ENCODE results near the gene NDOR1. TPM values are rescaled to one million over a fixed set of nuclear protein-coding genes. Genes with fewer than 3 reads are reported as not detected.
A peak's percentile ranks its signal among the peaks of the same experiment; 100 is the strongest.
"Not testable (repeated sequence)": the region's sequence is repeated elsewhere in the genome, so short reads cannot be mapped to it uniquely, and the experiment has no call there.

The NDOR1 gene
- total RNA-seq, 1 donor from 2014 or later = 3.0 TPM

DNA sequence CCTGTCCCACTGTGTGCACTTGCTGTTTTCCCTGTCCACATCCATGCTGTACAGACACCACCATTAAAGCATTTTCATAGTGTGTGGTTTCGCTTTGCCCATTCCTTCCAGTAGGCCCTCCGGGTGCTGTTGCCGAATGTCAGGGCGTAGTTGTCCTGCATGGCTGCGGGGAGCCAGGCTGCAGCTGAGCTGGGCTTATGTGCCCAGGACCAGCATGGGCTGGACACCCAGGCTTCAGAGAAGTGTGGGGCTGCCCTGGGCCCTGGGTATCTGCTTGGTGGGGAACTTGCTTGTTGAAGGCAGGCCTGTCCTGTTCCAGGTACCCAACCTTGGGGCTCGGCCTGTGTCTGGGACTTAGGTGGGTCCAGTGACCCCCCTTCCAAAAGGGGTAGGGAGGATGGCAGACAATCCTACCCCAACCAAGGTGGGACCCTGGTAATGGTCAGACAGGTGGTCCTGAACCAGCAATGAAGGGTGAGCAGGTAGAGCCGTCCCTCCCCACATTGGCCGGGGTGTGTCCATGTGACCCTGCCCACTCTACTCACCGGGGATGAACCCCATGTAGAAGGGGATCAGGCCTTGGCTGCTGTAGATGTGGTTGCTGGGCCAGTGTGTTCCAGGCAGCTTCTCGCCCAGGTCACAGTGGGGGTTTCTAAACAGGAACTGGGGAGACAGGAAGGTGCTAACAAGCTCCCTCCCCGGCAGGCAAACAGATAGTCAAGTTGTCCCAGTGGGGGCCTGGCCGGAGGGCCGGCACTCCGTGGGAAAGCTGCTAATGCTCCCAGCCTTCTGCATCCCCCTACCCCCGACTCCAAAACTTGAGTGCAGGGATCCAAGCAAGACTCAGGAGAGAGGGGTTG lies 38.4 kb downstream of the NDOR1 start:
- DNase-seq = no peak

DNA sequence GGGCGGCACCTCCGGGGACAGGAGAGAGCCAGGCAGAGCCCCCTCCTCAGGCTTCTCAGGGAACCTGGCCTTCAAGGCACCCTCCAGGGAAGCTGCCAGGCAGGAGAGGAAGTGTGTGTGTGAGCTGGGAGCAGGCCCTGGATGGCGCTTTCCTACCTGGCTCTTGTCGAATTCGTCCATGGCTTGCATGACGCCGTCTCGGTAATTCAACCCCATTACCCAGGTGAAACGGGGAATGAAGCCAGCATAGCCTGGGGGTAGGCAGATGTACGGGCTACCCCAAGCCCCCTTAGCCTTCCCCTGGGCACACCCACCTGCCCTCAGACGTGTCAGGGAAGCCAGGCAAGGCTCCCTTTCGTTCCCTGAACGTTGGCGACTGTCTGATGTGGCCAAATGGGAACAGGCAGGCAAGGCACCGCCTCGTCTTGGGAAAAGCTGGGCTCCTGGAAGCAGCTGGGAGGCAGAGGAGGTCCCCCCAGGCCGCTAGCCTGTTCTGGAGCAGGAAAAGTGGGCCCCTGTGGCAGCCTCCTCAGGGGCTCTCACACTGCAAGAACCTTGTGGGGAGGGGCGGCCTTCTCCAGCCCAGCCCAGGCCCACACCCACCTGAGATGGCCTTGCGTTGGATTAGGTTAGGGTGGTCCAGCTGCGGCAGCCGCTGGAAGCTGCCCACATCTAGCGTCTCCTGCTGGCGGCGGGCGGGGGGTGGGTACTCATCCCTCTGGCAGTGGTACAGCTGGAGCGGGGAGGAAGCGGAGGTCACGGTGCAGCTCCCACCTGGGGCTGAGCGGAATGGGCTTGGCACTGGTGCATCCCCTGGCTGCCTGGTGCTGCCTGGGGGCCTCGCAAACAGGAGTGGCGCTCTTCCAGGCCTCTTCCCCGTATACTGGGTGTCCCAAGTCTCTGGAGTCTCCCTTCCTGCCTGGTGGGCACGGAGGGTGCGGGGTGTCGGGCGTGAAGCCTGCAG lies 39.3 kb downstream of the NDOR1 start:
- no peak for DNase-seq

- no peak for DNase-seq
These were observed 40.2 kb downstream of the NDOR1 start for GRCh38 chr9:137245450-137246421.

DNA sequence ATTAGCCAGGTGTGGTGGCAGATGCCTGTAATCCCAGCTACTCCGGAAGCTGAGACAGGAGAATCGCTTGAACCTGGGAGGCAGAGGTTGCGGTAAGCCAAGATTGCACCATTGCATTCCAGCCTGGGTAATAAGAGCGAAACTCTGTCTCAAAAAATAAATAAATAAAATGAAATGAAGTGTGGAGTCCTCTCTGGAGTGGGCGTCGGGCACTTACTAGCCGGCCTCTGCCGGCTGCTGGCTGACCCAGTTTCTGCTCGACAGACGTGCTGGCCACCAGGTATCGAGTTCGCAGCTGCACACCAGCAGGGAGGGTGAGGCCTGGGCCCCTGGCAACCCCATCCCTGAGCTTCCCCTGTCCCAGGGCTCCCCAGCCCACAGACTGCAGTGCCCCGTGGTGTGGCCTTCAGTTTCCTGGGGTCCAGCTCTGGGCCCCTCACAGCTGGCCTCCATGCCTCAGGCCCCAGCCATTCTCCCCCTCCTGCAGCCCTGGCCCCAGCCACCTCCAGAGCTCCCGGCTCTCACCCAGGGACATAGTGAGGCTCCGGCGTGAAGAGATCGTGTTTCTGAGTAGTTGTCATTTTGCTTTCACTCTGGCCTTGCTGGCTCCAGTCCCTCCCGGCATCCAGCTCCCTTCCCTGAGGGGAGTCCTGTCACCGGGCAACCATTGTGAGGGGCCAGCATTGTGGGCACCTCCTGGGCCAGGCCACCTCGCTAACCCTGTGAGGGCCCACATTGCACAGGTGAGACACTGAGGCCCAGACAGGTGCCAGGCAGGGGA lies 41.8 kb downstream of the NDOR1 start:
- DNase-seq = no peak

- DNase-seq = no peak
These were observed 42.3 kb downstream of the NDOR1 start for GRCh38 chr9:137247916-137248175.

DNA sequence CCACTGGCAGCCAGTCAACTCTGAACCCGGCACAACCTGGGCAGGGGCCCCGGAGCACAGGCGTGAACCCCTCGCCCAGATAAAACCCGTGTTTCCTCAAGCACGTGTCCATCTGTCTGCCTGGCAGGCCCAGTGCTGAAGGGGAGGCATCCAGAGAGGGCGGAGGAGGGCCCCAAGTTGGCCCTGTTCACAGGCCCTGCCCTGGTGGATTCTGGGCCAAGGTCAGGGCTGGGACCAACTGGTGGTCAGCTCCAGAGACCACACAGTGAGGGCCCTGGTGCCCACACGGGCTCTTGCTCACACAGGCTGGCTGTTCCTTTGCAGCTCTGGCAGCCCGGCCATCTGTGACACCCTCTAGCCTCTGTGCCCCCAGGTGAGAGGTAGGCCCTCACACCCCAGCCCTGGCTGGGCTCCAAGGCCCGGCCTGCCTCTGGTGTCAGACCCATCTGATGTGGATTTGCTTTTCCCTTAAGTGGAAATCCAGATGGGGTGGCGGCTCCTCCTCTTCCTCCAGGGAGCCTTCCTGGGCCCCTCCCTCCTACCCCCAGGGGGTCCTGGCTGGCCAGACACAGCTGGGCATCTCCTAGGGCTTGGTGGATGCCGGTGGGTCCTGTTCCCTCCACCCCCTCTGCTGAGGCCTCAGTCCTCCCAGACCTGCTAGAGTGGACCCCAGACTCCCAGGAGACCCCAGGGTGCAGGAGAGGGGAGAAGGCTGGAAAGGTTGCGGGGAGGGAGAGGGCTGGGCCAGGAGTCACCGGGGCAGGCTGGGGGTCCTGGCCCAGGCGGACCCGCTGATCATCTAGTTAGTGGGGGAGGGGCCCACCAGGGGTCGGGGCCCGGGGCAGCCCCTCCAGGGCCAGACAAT lies 45.1 kb downstream of the NDOR1 start:
- DNase-seq = no peak

- DNase-seq = no peak
These were observed 45.6 kb downstream of the NDOR1 start, which contains the start of gene STPG3 for GRCh38 chr9:137251194-137251461. Gene STPG3 (plus strand): TSS chr9:137251286. CDS start chr9:137251287, 1 bp downstream.

GRCh38 chr9:137251490-137252268 lies 46.2 kb downstream of the NDOR1 start:
- DNase-seq = no peak

DNA sequence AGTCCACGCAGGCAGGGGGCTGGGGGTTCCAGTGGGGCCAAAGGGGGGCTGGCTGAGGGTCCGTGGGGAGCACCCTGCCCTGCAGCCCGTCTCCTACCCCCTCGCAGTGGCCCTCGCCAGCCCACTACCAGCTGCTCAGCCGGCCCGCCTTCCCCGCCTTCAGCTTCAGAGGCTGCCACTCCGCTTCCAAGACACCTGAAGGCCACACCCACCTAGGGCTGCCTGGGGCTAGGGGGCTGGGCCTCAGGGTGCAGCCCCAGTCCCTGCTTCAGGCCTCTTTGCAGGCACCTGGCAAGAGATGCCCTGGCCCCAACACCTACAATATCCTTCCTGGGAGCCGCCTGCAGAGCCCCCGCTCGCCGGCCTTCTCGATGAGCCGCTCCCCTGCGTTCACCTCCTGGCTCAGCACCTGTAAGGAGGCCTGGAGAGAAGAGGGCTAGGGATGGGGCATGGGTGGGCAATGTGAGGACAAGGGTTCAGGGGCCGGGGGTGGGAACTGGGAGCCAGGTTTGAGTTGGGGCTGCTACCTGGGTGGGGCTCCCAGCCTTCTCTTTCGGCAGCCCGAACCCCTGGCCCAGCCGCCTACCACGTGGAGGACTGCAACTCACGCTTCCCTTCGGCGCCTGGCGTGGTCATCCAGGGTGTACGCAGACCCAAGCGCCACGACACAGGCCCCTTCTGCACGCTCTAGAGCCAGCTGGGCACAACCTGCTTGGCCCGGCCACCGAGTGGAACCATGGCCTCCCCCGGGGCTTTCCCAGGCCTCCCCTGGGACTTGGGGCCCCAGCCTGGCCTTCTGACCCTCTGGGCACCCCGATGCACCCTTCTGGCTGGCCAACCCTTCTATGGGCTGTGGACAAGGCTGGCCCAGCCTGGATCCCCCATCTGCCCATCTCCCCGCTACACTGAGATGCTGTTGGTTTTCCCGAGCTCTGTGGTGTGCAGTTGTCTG lies 47.3 kb downstream of the NDOR1 start:
- no peak for DNase-seq

DNA sequence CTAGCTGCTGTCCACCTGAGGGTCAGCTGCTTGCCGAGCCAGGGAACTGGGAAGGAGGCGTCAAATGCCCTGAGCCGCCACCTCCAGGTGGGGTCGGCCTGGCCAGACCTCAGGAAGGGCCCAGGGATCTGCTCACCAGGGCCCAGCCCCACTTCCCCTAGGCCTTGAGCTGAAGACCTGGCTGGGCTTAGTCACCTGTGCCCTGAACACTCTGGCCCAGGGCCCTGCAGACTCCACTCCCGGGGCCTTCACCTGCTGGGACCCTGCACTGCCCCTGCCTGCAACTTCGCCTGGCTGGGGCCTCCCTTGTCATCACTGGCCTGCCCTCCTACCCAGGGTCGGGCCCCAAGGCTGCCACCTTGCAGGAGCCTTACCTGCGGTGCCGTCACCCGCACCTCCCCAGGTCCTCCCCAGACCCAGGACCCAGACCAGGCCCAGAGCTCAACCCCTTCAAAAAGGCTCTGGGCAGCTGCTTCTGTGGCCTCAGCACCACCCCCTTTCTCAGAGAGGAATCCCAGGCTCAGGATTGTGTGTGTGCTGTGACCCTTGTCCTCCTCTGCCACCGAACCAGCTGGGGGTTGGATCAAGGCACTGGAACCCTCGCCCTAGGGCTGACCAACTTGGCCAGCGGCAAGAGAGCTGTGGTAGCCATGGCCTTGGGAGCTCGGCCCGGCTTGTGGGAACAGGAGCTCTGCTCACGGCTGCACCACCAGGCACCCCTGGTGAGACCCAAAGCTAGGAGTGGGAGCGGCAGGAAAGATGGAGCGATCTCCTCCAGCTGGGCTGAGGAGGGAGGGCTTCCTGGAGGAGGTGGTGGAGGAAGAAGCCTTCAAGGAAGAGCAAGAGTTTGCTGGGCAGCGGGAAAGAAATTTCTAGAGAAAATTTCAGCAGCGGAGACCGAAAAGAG lies 48.5 kb downstream of the NDOR1 start:
- DNase-seq = no peak

DNA sequence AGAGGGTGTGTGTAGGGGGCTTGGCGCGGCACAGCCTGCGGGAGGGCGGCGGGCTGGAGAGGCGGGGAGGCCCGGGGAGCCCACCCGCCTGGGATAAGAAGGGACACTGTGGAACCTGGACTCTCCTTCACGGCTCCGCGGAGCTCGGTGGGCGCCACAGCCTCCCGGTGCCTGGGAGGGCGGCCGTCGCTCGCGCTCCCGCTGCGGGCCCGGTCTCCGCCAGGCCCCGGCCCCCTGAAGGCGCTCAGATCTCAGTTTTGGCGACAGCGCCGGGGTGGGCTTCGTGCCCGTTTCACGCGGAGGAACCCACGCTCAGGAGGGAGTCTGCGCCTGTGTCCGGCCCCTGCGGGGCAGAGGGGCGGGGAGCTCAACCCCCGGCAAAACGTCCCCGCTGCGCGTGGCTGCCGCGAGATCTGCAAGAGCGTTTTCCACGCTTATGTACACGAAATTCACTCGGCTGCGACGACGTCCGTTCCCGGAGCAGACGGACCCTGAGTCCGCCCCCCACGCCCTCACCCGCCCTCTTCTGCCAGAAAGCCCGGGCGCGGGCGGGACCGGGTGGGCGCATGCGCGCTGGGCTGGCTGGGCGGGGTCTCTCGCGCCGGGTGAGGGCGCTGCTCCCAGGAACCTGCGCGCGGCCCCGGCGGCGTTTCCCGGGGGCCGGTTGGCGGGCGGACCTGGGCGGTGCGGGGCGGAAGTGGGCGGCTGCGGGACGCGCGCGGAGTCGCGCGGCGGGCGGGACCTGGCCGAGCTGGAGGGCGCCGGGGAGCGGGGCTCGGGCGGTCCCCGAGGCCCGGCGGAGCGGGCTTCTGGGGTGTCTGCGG lies 49.3 kb downstream of the NDOR1 start, which contains the start of gene NELFB:
Gene NELFB, plus strand, starts transcription at position 704 of the 824 bp plus-strand sequence.
- peak; percentile 96 for DNase-seq

DNA sequence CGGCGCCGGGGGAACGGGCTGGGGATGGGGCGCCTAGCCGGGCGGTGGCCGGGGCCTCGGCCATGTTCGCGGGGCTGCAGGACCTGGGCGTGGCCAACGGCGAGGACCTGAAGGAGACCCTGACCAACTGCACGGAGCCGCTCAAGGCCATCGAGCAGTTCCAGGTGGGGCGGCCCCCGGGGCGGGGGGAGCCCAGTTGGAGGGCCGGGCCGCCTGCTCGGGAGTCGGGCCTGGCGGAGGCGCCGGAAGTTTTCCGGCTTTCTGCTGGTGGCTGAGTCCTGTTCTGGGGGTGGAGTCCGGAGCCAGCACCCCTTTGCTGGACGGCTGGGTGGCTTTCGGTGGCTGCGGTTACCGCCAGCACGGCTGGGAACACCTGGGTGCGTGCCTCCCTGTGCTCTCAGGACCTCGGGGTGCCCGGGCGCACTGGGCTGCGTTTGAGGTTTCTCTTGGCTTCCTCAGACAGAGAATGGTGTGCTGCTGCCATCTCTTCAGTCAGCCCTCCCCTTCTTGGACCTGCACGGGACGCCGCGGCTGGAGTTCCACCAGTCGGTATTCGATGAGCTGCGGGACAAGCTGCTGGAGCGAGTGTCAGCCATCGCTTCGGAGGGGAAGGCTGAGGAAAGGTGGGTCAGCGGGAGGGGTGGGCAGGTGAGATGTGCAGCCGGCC lies 50.1 kb downstream of the NDOR1 start:
- DNase-seq = no peak

DNA sequence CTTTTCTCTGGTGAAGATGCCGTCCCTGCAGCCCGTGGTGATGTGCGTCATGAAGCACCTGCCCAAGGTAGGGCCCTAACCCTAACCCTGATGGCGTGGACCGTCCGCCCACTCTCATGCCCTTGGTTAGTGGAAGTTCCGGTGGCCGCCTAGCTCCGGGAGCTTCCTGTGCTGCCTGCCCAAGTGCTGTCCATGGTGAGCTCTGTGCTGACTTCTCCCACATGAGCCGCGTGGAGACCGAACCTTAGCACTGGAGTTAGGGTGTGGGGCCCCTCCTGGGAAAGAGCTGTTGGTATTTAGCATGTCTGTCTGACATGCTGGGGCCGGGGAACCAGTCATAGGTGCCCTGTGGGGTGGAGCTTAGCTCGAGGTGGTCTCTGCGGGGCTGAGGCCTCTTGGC lies 50.9 kb downstream of the NDOR1 start:
- no peak for DNase-seq

DNA sequence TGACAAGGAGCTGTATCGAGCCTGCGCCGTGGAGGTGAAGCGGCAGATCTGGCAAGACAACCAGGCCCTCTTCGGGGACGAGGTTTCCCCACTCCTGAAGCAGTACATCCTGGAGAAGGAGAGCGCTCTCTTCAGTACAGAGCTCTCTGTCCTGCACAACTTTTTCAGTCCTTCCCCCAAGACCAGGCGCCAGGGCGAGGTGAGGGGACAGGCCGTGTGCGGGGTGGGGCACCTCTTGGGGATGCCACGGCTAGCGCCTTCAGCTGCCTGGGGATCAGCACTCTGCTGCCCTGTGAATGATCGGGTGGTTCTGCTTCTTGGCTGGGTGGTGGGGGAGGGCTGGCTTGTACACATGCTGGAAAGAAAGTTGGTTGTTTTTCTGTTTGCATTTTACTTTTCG lies 51.4 kb downstream of the NDOR1 start:
- DNase-seq = no peak

GRCh38 chr9:137262173-137262908 lies 56.8 kb downstream of the NDOR1 start:
- not testable (repeated sequence) for DNase-seq

Measured in tongue (tissue), 2 donors.